WTC11 (cell line): ENCODE data around the gene THSD8. TPM values are rescaled to one million over a fixed set of nuclear protein-coding genes. Genes with fewer than 3 reads are reported as not detected.
A peak's percentile ranks its signal among the peaks of the same experiment; 100 is the strongest.

ENCODE experiments used
- ATAC-seq: fragments of 200-7000 bp; cut with Tn5 transposase; 2 replicates; pipeline ENCODE4 v1.10.0; 2021; ENCODE audit warnings: mild to moderate bottlenecking, moderate library complexity
- CTCF ChIA-PET: fragments of 300-600 bp; sonication (Branson Sonifier 250); formaldehyde crosslinking; loops from one replicate; lab custom pipeline; 2021; ENCODE audit warnings: antibody characterized with exemption; lab: Charles Lee
- POLR2A ChIA-PET: fragments of 350-600 bp; sonication (Branson Sonifier 250); formaldehyde crosslinking; loops from one replicate; lab custom pipeline; 2021; ENCODE audit warnings: antibody characterized with exemption; lab: Charles Lee
- DNase-seq: peaks from one replicate; pipeline ENCODE4 v3.0.0; 2021; ENCODE audit warnings: low spot score
- H3K27ac Mint-ChIP-seq: 2 replicates; pipeline ENCODE4 v1.8.0; 2021; ENCODE audit warnings: mixed read lengths
- H3K27me3 Mint-ChIP-seq: 2 replicates; pipeline ENCODE4 v1.8.0; 2021; ENCODE audit warnings: low read depth, mild to moderate bottlenecking, moderate library complexity, mixed read lengths
- H3K36me3 Mint-ChIP-seq: 2 replicates; pipeline ENCODE4 v1.8.0; 2021; ENCODE audit warnings: mixed read lengths
- H3K4me1 Mint-ChIP-seq: 2 replicates; pipeline ENCODE4 v1.8.0; 2022; ENCODE audit warnings: mixed read lengths
- H3K4me3 Mint-ChIP-seq: 2 replicates; pipeline ENCODE4 v1.8.0; 2021; ENCODE audit warnings: mild to moderate bottlenecking, moderate library complexity, mixed read lengths
- H3K9me3 Mint-ChIP-seq: 2 replicates; pipeline ENCODE4 v1.8.0; 2021; ENCODE audit warnings: mixed read lengths
- CREM ChIP-seq: sonication (generic); formaldehyde crosslinking; IDR thresholded peaks from 2 replicates; pipeline ENCODE4 v1.8.1; 2022; ENCODE audit warnings: mild to moderate bottlenecking, missing genetic modification reagents, moderate library complexity
- FOXP1 ChIP-seq: sonication (generic); formaldehyde crosslinking; IDR thresholded peaks from 2 replicates; pipeline ENCODE4 v1.8.0; 2022; ENCODE audit warnings: missing genetic modification reagents, mild to moderate bottlenecking, moderate library complexity, borderline replicate concordance
- HMGA2 ChIP-seq: fragments of 250-450 bp; sonication (Bioruptor Pico); IDR thresholded peaks from 2 replicates; pipeline ENCODE4 v1.4.0; 2021; ENCODE audit warnings: mild to moderate bottlenecking, moderate library complexity
- JUN ChIP-seq: sonication (generic); formaldehyde crosslinking; IDR thresholded peaks from 2 replicates; pipeline ENCODE4 v1.8.0; 2023; ENCODE audit warnings: mild to moderate bottlenecking, missing genetic modification reagents
- MYBL2 ChIP-seq: sonication (generic); formaldehyde crosslinking; IDR thresholded peaks from 2 replicates; pipeline ENCODE4 v1.8.1; 2023; ENCODE audit warnings: mild to moderate bottlenecking, moderate library complexity, missing genetic modification reagents
- SMAD3 ChIP-seq: sonication (generic); formaldehyde crosslinking; IDR thresholded peaks from 2 replicates; pipeline ENCODE4 v1.8.0; 2022; ENCODE audit warnings: missing genetic modification reagents, mild to moderate bottlenecking, borderline replicate concordance
- SP1 ChIP-seq: sonication (generic); formaldehyde crosslinking; conservative IDR thresholded peaks from 2 replicates; pipeline ENCODE4 v1.8.1; 2022; ENCODE audit warnings: missing genetic modification reagents
- TEAD1 ChIP-seq: sonication (generic); formaldehyde crosslinking; IDR thresholded peaks from 2 replicates; pipeline ENCODE4 v1.8.0; 2022; ENCODE audit warnings: mild to moderate bottlenecking, missing genetic modification reagents
- ZBTB21 ChIP-seq: sonication (generic); formaldehyde crosslinking; IDR thresholded peaks from 2 replicates; pipeline ENCODE4 v1.8.1; 2023; ENCODE audit warnings: mild to moderate bottlenecking, missing genetic modification reagents, borderline replicate concordance
- ZNF219 ChIP-seq: sonication (generic); formaldehyde crosslinking; IDR thresholded peaks from 2 replicates; pipeline ENCODE4 v1.8.0; 2023; ENCODE audit warnings: missing genetic modification reagents, mild to moderate bottlenecking, borderline replicate concordance
- ZNF423 ChIP-seq: fragments of 250-450 bp; sonication (Bioruptor Pico); IDR thresholded peaks from 2 replicates; pipeline ENCODE4 v2.1.2; 2022; ENCODE audit warnings: mild to moderate bottlenecking, moderate library complexity
- total RNA-seq: library from RNA; stranded (reverse); gene quantifications from 3 replicates; pipeline ENCODE4 v1.2.3, GENCODE V29; 2021
- TF ChIP-seq, protein P1 (sequence below): sonication (generic); formaldehyde crosslinking; IDR thresholded peaks from 2 replicates; pipeline ENCODE4 v1.8.0; 2023; ENCODE audit warnings: missing genetic modification reagents, mild to moderate bottlenecking, borderline replicate concordance
- TF ChIP-seq, protein P2 (sequence below): sonication (generic); formaldehyde crosslinking; IDR thresholded peaks from 2 replicates; pipeline ENCODE4 v1.8.1; 2022; ENCODE audit warnings: mild to moderate bottlenecking, missing genetic modification reagents, moderate library complexity, borderline replicate concordance
- TF ChIP-seq, protein P3 (sequence below): sonication (generic); formaldehyde crosslinking; IDR thresholded peaks from 2 replicates; pipeline ENCODE4 v1.8.0; 2022; ENCODE audit warnings: mild to moderate bottlenecking, missing genetic modification reagents
- TF ChIP-seq, protein P4 (sequence below): sonication (generic); formaldehyde crosslinking; IDR thresholded peaks from 2 replicates; pipeline ENCODE4 v1.8.1; 2023; ENCODE audit warnings: mild to moderate bottlenecking, missing genetic modification reagents
- TF ChIP-seq, protein P5 (sequence below): sonication (generic); formaldehyde crosslinking; IDR thresholded peaks from 2 replicates; pipeline ENCODE4 v1.8.1; 2023; ENCODE audit warnings: mild to moderate bottlenecking, missing genetic modification reagents
- TF ChIP-seq, protein P6 (sequence below): fragments of 250-450 bp; sonication (Bioruptor Pico); IDR thresholded peaks from 2 replicates; pipeline ENCODE4 v1.9.0; 2021; ENCODE audit warnings: mild to moderate bottlenecking
- TF ChIP-seq, protein P7 (sequence below): fragments of 250-450 bp; sonication (Bioruptor Pico); IDR thresholded peaks from 2 replicates; pipeline ENCODE4 v2.1.2; 2022; ENCODE audit warnings: mild to moderate bottlenecking, moderate library complexity
- TF ChIP-seq, protein P8 (sequence below): fragments of 250-450 bp; sonication (Bioruptor Pico); IDR thresholded peaks from 2 replicates; pipeline ENCODE4 v1.9.0; 2021; ENCODE audit warnings: mild to moderate bottlenecking

The THSD8 gene
- total RNA-seq, 1 experiment from 2014 or later = 30.1 TPM

DNA sequence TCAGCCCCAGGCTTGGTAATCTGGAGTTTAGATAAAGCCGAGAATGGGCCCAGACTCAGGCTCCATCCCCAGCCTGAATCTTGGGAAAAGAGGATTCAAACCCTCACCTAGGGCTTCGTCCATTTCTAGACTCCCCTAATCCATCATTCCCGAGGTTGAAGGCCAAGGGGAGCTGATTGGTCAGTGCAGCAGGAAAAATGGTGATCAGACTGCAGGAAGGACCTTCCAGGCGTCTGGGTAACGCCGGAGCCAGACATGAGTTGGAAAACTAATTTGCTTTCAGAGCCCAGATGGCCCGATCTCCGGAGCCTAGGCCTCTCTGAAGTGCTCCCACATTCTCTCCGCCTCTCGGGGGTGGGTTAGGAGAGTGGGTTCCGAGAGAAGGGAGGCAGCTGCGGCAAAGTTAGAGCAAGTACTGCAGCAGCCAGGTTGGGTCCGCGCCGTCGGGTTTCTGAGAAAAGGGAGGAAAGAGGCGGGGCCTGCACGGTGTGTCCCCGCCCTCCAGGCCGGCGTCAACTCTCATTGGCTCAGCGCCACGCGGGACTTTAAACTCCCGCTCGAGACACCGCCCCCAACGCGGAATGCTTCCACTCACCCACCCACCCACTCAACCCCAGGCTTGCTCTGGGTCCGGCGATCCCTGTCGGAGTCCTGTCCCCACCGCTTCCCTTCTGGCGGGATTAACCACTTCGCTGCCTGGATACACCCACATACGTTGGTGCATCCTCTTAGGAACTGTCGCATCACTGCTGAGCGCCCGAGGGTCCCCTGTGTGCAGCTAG lies 33.3 kb downstream of the THSD8 start (continued):
- TF ChIP-seq, protein P1, sequence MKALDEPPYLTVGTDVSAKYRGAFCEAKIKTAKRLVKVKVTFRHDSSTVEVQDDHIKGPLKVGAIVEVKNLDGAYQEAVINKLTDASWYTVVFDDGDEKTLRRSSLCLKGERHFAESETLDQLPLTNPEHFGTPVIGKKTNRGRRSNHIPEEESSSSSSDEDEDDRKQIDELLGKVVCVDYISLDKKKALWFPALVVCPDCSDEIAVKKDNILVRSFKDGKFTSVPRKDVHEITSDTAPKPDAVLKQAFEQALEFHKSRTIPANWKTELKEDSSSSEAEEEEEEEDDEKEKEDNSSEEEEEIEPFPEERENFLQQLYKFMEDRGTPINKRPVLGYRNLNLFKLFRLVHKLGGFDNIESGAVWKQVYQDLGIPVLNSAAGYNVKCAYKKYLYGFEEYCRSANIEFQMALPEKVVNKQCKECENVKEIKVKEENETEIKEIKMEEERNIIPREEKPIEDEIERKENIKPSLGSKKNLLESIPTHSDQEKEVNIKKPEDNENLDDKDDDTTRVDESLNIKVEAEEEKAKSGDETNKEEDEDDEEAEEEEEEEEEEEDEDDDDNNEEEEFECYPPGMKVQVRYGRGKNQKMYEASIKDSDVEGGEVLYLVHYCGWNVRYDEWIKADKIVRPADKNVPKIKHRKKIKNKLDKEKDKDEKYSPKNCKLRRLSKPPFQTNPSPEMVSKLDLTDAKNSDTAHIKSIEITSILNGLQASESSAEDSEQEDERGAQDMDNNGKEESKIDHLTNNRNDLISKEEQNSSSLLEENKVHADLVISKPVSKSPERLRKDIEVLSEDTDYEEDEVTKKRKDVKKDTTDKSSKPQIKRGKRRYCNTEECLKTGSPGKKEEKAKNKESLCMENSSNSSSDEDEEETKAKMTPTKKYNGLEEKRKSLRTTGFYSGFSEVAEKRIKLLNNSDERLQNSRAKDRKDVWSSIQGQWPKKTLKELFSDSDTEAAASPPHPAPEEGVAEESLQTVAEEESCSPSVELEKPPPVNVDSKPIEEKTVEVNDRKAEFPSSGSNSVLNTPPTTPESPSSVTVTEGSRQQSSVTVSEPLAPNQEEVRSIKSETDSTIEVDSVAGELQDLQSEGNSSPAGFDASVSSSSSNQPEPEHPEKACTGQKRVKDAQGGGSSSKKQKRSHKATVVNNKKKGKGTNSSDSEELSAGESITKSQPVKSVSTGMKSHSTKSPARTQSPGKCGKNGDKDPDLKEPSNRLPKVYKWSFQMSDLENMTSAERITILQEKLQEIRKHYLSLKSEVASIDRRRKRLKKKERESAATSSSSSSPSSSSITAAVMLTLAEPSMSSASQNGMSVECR (CRISPR knock-in tag) = no peak
- TF ChIP-seq FOXP1 (no peak), ZBTB21 (CRISPR knock-in tag) (no peak), ZNF219 (CRISPR knock-in tag) (no peak)
- TF ChIP-seq, protein P2, sequence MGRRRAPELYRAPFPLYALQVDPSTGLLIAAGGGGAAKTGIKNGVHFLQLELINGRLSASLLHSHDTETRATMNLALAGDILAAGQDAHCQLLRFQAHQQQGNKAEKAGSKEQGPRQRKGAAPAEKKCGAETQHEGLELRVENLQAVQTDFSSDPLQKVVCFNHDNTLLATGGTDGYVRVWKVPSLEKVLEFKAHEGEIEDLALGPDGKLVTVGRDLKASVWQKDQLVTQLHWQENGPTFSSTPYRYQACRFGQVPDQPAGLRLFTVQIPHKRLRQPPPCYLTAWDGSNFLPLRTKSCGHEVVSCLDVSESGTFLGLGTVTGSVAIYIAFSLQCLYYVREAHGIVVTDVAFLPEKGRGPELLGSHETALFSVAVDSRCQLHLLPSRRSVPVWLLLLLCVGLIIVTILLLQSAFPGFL (CRISPR knock-in tag) = no peak

DNA sequence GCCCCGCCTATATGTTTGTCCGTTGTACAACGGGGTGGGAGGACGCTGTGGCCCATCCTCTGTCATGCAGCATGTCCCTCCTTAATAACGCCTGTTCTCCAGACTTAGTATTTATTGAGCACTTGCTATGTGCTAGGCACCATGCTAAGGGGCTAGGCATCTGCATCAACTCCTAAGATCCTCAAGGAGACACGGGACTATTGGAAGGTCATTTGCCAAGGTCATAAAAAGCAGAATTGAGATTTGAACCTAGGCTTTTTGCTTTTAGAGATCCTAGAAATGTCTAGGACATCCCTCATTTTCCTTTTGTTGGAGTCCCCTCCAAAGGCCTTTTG lies 34.6 kb downstream of the THSD8 start:
- ATAC-seq (no peak), DNase-seq (no peak)
- Mint-ChIP-seq H3K4me3 (peak overlapping the region; percentile 70), H3K9me3 (no peaks in the 10 kb centered on the region), H3K36me3 (no peaks in the 10 kb centered on the region), H3K27me3 (peaks cover 50% of the 10 kb centered on the region), H3K4me1 (peaks cover 42% of the 10 kb centered on the region), H3K27ac (peak overlapping the region; percentile 95)
- ChIA-PET CTCF (interaction anchor here (0.6 to 1.3 kb wide), 3 partner anchors 8 to 34 kb away, joined by 3 to 5 read pairs (median 5); no protein-coding TSS in a partner anchor), POLR2A (no interaction called here)
- TF ChIP-seq, protein P3, sequence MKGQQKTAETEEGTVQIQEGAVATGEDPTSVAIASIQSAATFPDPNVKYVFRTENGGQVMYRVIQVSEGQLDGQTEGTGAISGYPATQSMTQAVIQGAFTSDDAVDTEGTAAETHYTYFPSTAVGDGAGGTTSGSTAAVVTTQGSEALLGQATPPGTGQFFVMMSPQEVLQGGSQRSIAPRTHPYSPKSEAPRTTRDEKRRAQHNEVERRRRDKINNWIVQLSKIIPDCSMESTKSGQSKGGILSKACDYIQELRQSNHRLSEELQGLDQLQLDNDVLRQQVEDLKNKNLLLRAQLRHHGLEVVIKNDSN = no peak
- TF ChIP-seq HMGA2 (CRISPR knock-in tag) (no peak), SP1 (CRISPR knock-in tag) (no peak), ZNF423 (CRISPR knock-in tag) (no peak), SMAD3 (CRISPR knock-in tag) (no peak), MYBL2 (CRISPR knock-in tag) (no peak), JUN (CRISPR knock-in tag) (no peak), CREM (no peak), TEAD1 (no peak)
- TF ChIP-seq, protein P4, sequence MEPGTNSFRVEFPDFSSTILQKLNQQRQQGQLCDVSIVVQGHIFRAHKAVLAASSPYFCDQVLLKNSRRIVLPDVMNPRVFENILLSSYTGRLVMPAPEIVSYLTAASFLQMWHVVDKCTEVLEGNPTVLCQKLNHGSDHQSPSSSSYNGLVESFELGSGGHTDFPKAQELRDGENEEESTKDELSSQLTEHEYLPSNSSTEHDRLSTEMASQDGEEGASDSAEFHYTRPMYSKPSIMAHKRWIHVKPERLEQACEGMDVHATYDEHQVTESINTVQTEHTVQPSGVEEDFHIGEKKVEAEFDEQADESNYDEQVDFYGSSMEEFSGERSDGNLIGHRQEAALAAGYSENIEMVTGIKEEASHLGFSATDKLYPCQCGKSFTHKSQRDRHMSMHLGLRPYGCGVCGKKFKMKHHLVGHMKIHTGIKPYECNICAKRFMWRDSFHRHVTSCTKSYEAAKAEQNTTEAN (CRISPR knock-in tag) = no peak
- TF ChIP-seq, protein P5, sequence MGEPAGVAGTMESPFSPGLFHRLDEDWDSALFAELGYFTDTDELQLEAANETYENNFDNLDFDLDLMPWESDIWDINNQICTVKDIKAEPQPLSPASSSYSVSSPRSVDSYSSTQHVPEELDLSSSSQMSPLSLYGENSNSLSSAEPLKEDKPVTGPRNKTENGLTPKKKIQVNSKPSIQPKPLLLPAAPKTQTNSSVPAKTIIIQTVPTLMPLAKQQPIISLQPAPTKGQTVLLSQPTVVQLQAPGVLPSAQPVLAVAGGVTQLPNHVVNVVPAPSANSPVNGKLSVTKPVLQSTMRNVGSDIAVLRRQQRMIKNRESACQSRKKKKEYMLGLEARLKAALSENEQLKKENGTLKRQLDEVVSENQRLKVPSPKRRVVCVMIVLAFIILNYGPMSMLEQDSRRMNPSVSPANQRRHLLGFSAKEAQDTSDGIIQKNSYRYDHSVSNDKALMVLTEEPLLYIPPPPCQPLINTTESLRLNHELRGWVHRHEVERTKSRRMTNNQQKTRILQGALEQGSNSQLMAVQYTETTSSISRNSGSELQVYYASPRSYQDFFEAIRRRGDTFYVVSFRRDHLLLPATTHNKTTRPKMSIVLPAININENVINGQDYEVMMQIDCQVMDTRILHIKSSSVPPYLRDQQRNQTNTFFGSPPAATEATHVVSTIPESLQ (CRISPR knock-in tag) = no peak
- TF ChIP-seq, protein P6, sequence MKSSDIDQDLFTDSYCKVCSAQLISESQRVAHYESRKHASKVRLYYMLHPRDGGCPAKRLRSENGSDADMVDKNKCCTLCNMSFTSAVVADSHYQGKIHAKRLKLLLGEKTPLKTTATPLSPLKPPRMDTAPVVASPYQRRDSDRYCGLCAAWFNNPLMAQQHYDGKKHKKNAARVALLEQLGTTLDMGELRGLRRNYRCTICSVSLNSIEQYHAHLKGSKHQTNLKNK (CRISPR knock-in tag) = no peak
- TF ChIP-seq, protein P7, sequence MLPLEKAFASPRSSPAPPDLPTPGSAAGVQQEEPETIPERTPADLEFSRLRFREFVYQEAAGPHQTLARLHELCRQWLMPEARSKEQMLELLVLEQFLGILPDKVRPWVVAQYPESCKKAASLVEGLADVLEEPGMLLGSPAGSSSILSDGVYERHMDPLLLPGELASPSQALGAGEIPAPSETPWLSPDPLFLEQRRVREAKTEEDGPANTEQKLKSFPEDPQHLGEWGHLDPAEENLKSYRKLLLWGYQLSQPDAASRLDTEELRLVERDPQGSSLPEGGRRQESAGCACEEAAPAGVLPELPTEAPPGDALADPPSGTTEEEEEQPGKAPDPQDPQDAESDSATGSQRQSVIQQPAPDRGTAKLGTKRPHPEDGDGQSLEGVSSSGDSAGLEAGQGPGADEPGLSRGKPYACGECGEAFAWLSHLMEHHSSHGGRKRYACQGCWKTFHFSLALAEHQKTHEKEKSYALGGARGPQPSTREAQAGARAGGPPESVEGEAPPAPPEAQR (CRISPR knock-in tag) = no peak
- TF ChIP-seq, protein P8, sequence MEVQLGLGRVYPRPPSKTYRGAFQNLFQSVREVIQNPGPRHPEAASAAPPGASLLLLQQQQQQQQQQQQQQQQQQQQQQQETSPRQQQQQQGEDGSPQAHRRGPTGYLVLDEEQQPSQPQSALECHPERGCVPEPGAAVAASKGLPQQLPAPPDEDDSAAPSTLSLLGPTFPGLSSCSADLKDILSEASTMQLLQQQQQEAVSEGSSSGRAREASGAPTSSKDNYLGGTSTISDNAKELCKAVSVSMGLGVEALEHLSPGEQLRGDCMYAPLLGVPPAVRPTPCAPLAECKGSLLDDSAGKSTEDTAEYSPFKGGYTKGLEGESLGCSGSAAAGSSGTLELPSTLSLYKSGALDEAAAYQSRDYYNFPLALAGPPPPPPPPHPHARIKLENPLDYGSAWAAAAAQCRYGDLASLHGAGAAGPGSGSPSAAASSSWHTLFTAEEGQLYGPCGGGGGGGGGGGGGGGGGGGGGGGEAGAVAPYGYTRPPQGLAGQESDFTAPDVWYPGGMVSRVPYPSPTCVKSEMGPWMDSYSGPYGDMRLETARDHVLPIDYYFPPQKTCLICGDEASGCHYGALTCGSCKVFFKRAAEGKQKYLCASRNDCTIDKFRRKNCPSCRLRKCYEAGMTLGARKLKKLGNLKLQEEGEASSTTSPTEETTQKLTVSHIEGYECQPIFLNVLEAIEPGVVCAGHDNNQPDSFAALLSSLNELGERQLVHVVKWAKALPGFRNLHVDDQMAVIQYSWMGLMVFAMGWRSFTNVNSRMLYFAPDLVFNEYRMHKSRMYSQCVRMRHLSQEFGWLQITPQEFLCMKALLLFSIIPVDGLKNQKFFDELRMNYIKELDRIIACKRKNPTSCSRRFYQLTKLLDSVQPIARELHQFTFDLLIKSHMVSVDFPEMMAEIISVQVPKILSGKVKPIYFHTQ (CRISPR knock-in tag) = no peak
